HG03103 (cell line): Measurements from ENCODE around the gene FARP2.
"Not testable (repeated sequence)": the region's sequence is repeated elsewhere in the genome, so short reads cannot be mapped to it uniquely, and the experiment has no call there.

Experiments
- ATAC-seq: cut with Tn5 transposase; IDR thresholded peaks from one replicate; pipeline ENCODE4 v1.9.1; 2021; ENCODE audit warnings: low read depth; ENCODE audit not compliant: unreplicated experiment

The FARP2 gene

DNA sequence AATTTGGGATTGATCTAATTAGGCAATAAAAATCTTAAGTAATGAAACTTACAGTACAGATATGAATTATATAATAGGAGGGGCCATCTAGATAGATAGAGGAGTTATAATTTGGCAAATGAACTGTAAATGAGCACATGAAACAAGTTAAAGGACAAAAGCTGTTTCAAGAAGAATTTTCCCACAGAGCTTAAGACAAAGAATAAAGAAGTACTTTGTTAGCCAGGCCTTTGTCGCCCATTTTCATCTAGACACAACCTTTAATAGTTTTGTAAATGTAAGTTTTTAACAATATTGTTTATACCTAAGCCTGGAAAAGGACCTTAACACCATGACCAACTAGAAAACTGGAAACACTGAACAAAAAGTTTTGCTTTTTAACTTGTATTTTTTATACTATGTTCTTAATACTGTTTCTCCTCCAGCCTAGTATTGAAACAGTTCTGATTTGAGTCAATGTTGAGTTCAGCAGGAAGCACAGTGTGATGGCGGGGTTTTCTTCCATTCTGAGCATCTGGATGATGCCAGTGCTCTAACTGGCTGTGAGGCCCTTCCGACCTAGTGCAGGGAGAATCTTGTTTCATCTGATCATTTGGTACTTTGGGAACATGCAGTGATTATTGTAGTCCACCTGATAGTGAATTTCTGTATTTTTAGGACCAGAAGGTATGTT lies 37.6 kb downstream of the FARP2 start:
- ATAC-seq = no peak

DNA sequence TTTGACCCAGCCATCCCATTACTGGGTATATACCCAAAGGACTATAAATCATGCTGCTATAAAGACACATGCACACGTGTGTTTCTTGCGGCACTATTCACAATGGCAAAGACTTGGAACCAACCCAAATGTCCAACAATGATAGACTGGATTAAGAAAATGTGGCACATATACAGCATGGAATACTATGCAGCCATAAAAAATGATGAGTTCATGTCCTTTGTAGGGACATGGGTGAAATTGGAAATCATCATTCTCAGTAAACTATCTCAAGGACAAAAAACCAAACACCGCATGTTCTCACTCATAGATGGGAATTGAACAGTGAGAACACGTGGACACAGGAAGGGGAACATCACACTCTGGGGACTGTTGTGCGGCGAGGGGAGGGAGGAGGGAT lies 40.7 kb downstream of the FARP2 start:
- not testable (repeated sequence) for ATAC-seq

DNA sequence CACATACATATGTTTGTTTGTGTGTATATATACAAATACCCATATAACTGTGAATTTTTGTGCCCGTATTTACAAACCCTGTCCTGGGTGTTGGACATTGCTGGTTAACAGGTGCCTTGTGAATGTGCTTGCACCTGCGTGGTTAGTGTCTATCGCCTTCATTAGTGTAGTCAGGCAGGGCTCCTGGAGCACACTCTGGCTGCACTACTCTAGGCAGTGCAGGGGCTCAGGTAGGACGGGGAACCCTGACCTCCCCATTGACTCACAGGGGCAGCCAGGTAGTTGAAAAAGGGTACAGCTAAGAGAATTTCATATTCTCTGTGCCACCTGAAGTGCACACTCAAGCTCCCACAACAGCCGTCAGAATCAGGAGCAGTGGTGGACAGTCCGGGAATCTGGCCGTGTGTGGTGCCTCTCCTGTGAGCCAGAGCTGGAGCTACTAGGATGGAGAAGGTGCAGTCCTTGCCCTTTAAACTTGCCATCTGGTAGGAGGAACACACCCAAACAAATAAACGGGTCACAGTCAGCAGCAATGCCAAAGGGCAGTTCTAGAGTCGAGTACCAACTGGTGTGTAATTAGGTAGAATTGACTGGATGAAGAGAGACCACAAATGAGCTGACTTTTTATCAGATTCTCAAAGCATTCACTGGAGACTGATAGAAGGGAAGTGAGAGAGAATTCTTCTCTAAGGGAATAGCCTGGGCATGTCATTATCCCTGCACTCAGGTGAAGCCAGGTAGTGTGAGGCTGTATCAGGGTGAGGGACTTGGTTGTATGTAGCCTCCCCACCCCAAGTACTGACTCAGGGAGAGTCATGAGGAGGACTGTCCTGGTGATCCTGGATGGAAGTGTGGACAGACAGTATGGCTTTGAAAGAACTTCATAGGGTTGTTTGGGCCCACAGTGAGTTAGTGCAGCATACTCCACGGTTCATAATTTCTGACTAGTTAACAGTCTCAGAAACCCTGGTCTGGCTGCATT lies 44.1 kb downstream of the FARP2 start:
- no peak for ATAC-seq

- no peak for ATAC-seq
Measured at GRCh38 chr2:241408849-241409248, 52.8 kb downstream of the FARP2 start.

DNA sequence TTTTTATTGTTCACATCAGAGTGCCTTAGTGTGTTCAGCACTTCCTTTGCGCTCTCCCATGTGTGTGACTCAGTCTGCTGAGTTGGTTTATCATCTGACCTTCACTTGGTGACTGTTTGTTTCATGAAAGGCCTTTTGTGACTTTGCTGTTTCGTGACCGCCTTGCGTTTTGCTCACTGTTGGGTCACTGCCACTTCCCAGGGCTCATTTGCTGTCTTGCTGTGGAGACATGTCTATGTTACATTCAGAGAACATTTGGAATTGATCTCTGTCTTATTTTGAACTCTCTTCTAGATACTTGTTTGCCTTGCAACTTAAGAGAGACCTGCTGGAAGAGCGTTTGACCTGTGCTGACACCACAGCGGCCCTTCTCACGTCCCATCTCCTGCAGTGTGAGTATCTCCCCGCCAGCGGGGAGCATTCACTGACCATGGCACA lies 54.7 kb downstream of the FARP2 start:
- ATAC-seq = no peak

GRCh38 chr2:241412144-241412543 lies 56.1 kb downstream of the FARP2 start:
- ATAC-seq = no peak

DNA sequence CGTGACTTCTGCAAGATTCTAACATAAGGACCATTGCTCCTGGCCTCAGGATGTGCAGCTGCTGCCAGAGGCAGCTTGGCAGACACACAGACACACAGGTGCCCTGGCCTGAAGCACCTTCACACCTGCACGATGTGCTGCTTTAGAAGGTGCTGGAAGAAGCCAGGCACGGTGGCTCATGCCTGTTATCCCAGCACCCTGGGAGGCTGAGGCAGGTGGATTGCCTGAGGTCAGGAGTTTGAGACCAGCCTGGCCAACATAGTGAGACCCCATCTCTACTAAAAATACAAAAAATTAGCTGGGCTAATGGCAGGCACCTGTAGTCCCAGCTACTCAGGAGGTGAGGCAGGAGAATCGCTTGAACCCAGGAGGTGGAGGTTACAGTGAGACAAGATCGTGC lies 57.4 kb downstream of the FARP2 start:
- not testable (repeated sequence) for ATAC-seq

- no peak for ATAC-seq
Measured at GRCh38 chr2:241413929-241414580, 58.0 kb downstream of the FARP2 start.

GRCh38 chr2:241415196-241415595 lies 59.1 kb downstream of the FARP2 start:
- ATAC-seq = no peak

DNA sequence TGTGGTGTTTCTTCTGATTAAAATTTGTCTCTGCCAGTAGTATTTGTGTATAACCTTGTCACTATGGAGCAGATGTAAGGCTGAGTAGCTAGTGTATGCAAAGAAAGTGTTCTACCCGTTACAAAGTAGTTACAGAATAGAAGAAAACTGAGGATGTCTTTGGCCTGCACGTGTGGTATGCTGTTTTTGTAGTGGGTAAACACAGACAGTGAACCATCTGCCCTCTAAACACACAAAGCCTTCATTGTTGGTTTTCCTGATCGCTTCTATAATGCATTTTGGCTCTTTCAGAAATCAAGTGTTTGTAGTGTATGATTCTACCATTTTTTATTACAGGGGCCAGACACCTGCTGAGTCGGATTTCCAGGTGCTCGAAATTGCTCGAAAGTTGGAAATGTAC lies 61.5 kb downstream of the FARP2 start:
- no peak for ATAC-seq

DNA sequence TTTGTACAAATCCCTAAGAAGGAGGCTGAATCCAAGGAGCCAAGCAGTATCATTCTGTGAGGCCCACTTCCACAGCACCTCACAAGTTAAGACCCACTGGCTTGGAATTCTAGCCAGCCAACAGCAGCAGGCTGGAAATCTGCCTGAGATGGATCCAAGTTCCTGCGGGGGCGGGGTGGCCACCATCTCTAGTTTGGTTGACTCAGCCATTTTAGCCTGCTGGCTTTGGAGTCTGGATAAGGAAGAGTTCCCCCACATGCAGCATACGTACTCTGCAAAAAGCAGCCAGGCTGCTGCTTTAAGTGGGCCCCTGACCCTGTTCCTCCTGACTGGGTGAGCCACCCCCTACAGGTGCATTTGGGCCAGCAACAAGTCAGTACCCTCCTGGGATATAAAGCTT lies 65.2 kb downstream of the FARP2 start:
- ATAC-seq = no peak

DNA sequence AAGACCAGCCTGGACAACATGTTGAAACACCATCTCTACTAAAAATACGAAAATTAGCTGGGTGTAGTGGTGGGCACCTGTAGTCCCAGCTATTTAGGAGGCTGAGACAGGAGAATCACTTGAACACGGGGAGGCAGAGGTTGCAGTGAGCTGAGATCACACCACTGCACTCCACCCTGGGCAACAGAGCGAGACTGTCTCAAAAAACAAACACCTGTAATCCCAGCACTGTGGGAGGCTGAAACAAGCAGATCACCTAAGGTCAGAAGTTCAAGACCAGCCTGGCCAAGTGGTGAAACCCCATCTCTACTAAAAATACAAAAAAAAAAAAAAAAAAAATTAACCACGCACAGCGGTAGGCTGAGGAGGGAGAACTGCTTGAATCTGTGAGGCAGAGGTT lies 65.9 kb downstream of the FARP2 start:
- not testable (repeated sequence) for ATAC-seq

DNA sequence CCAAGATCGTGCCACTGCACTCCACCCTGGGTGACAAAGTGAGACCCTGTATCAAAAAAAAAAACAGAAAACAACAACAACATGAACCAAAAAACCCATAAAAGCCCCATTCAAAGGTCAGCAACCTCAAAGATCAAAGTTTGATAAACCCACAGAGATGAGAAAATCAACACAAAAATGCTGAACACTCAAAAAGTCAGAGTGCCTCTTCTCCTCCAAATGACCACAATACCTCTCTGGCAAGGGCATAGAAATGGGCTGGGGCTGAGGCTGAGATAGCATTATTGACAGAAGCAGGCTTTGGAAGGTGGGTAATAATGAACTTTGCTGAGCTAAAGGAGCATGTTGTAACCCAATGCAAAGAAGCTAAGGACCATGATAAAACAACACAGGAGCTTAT lies 66.3 kb downstream of the FARP2 start:
- ATAC-seq = no peak

GRCh38 chr2:241423489-241423888 lies 67.4 kb downstream of the FARP2 start:
- not testable (repeated sequence) for ATAC-seq

GRCh38 chr2:241425368-241425767 lies 69.3 kb downstream of the FARP2 start:
- no peak for ATAC-seq

DNA sequence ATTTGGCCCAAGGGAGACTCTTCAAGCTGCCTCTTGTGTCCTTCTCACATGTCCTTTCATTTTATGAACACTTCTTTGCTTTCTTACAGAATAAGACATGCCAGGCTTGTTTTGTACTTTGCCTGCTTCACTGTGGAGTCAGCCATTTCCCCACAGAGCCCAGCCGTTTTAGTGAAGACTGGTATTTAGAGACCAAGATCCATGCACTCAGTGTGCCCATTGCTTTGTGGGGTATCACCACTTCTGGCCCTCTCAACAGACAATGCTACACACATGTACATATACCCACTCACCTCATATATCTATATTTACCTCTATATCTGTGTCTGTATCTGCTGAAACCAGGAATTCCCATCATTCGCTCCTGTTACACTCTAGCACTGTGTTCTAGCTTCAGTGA lies 74.1 kb downstream of the FARP2 start:
- no peak for ATAC-seq

- ATAC-seq = no peak
Measured at GRCh38 chr2:241432824-241433448, 76.9 kb downstream of the FARP2 start.

DNA sequence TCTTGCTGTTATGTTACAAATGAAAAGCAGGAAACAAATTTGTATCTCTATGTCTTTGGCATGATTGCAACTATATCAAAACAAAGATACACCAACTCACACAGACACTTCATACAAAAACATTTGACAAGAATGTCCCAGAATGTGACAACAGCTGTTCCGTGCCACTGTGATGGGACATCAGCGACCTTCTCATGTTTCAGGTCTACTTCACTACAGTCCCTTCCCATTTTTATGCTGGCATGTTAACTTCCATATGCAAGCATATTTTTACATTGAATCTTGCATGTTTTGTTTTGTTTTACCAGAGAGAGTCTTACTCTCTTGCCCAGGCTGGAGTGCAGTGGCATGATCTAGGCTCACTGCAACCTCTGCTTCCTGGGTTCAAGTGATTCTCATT lies 81.1 kb downstream of the FARP2 start:
- no peak for ATAC-seq

- no peak for ATAC-seq
Measured at GRCh38 chr2:241441492-241441891, 85.4 kb downstream of the FARP2 start.

GRCh38 chr2:241443486-241444223 lies 87.6 kb downstream of the FARP2 start:
- ATAC-seq = no peak
